Neutrophil (primary cell): ENCODE results near the gene PTEN.

Source experiments
- H3K27ac ChIP-seq: fragments of 200-600 bp; sonication (generic); 2 replicates; pipeline ENCODE4 v1.5.1; 2016; ENCODE audit warnings: mild to moderate bottlenecking, moderate library complexity
- H3K27me3 ChIP-seq: fragments of 200-600 bp; sonication (generic); 2 replicates; pipeline ENCODE4 v1.6.0; 2016; ENCODE audit warnings: mild to moderate bottlenecking
- H3K36me3 ChIP-seq: fragments of 200-600 bp; sonication (generic); 2 replicates; pipeline ENCODE4 v1.5.1; 2017
- H3K4me1 ChIP-seq, 2 experiments: fragments of 200-600 bp in 1 of 2; sonication (generic) in 1 of 2; 1 replicate in 1 of 2; 2 replicates in 1 of 2; pipeline versions ENCODE4 v1.5.1 to v1.6.1; 2013 to 2016; ENCODE audit warnings: low read depth in 1 of 2, low read length in 1 of 2, mild to moderate bottlenecking in 1 of 2, moderate library complexity in 1 of 2; ENCODE audit not compliant: control insufficient read depth in 1 of 2, insufficient read depth in 1 of 2
- H3K4me3 ChIP-seq, 2 experiments: fragments of 200-600 bp in 1 of 2; sonication (generic) in 1 of 2; 1 replicate in 1 of 2; 2 replicates in 1 of 2; pipeline ENCODE4 v1.5.1; 2013 to 2016; ENCODE audit warnings: low read depth in 1 of 2, low read length in 1 of 2, mild to moderate bottlenecking in 1 of 2, moderate library complexity in 1 of 2
- H3K9me3 ChIP-seq: fragments of 200-600 bp; sonication (generic); 2 replicates; pipeline ENCODE4 v1.5.1; 2016
- CTCF ChIP-seq: fragments of 200-600 bp; sonication (generic); IDR thresholded peaks from 2 replicates; pipeline ENCODE4 v1.5.1; 2016; ENCODE audit warnings: antibody characterized with exemption

The PTEN gene

GRCh38 chr10:87836098-87836497 is 27.3 kb upstream of the PTEN start:
- H3K27ac ChIP-seq = no peak overlapping the region
- H3K36me3 ChIP-seq = no peaks in the 10 kb centered on the region
- no peak overlapping the region for H3K4me3 ChIP-seq
- TF ChIP-seq CTCF = no peak
- H3K9me3 ChIP-seq = no peaks in the 10 kb centered on the region
- H3K27me3 ChIP-seq = no peaks in the 10 kb centered on the region
- H3K4me1 ChIP-seq = no peaks in the 10 kb centered on the region

- H3K4me1 ChIP-seq = no peaks in the 10 kb centered on the region
- TF ChIP-seq CTCF = no peak
- H3K9me3 ChIP-seq = no peaks in the 10 kb centered on the region
- H3K27me3 ChIP-seq = no peaks in the 10 kb centered on the region
- no peak overlapping the region for H3K27ac ChIP-seq
- no peaks in the 10 kb centered on the region for H3K36me3 ChIP-seq
- no peak overlapping the region for H3K4me3 ChIP-seq
Observed at GRCh38 chr10:87837445-87837844, 26.0 kb upstream of the PTEN start.

GRCh38 chr10:87838650-87839049 is 24.8 kb upstream of the PTEN start:
- Histone ChIP-seq H3K27ac (no peak overlapping the region), H3K4me1 (no peaks in the 10 kb centered on the region), H3K36me3 (no peaks in the 10 kb centered on the region), H3K27me3 (no peaks in the 10 kb centered on the region), H3K4me3 (no peak overlapping the region), H3K9me3 (no peaks in the 10 kb centered on the region)
- no peak for TF ChIP-seq CTCF

GRCh38 chr10:87841186-87841585 is 22.2 kb upstream of the PTEN start:
- Histone ChIP-seq H3K4me1 (no peaks in the 10 kb centered on the region), H3K9me3 (no peaks in the 10 kb centered on the region), H3K27me3 (no peaks in the 10 kb centered on the region), H3K27ac (no peak overlapping the region), H3K4me3 (no peak overlapping the region), H3K36me3 (no peaks in the 10 kb centered on the region)
- no peak for TF ChIP-seq CTCF

DNA sequence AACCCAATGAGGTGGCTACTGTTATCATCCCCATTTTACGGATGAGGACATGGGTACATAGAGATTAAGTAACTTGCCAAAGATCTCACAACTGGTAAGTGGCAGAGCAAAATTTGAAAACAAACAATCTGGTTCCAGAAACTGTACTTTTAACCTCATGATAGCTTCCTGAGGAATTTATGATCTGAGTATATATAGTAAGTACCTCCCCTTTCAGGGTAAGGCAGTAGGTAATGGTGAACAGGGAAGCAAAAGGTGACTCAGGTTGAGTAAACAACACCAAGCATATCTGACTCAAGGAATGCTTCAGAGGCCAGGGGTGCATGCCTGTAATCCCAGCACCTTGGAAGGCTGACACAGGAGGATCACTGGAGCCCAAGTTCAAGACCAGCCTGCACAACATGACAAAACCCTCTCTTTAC is 21.2 kb upstream of the PTEN start:
- no peak overlapping the region for H3K27ac ChIP-seq

More for the DNA sequence above, 21.2 kb upstream of the PTEN start:
- H3K27me3 ChIP-seq = no peaks in the 10 kb centered on the region
- H3K4me3 ChIP-seq = no peak overlapping the region
- H3K9me3 ChIP-seq = no peaks in the 10 kb centered on the region
- H3K4me1 ChIP-seq = no peaks in the 10 kb centered on the region
- no peaks in the 10 kb centered on the region for H3K36me3 ChIP-seq
- TF ChIP-seq CTCF = no peak
